ENCODE results near the gene USP20.
"Not testable (repeated sequence)": the region's sequence is repeated elsewhere in the genome, so short reads cannot be mapped to it uniquely, and the experiment has no call there.

The USP20 gene

GRCh38 chr9:129876815-129877214 is 41.6 kb downstream of the USP20 start:
- DNase-seq = no peak

GRCh38 chr9:129878291-129878690 is 43.0 kb downstream of the USP20 start:
- DNase-seq = no peak

GRCh38 chr9:129879103-129879699 is 43.9 kb downstream of the USP20 start:
- DNase-seq = no peak

GRCh38 chr9:129879991-129880653 is 44.9 kb downstream of the USP20 start:
- DNase-seq = no peak

- no peak for DNase-seq
Observed at GRCh38 chr9:129880654-129881546, 45.6 kb downstream of the USP20 start.

- DNase-seq = no peak
Observed at GRCh38 chr9:129881547-129882324, 46.5 kb downstream of the USP20 start.

GRCh38 chr9:129884220-129885017 is 49.2 kb downstream of the USP20 start:
- peak; percentile 14 for DNase-seq

- no peak for DNase-seq
Observed at GRCh38 chr9:129885018-129885669, 49.9 kb downstream of the USP20 start.

- no peak for DNase-seq
Observed at GRCh38 chr9:129885670-129886106, 50.4 kb downstream of the USP20 start.

GRCh38 chr9:129886226-129887174 is 51.2 kb downstream of the USP20 start:
- DNase-seq = no peak

- no peak for DNase-seq
Observed at GRCh38 chr9:129887334-129888292, 52.4 kb downstream of the USP20 start.

GRCh38 chr9:129888293-129889121 is 53.2 kb downstream of the USP20 start:
- no peak for DNase-seq

GRCh38 chr9:129889122-129889940 is 54.1 kb downstream of the USP20 start:
- DNase-seq = no peak

- DNase-seq = no peak
Observed at GRCh38 chr9:129889941-129890717, 54.9 kb downstream of the USP20 start.

GRCh38 chr9:129890718-129891299 is 55.6 kb downstream of the USP20 start:
- not testable (repeated sequence) for DNase-seq

GRCh38 chr9:129891569-129891968 is 56.3 kb downstream of the USP20 start:
- no peak for DNase-seq

All from DMS 273 treated with DMSO at 0.1 percent for 48 hours (cell line).